Measurements from ENCODE around the gene GNAI2.
"Not testable (repeated sequence)": the region's sequence is repeated elsewhere in the genome, so short reads cannot be mapped to it uniquely, and the experiment has no call there.

GNAI2 gene

DNA sequence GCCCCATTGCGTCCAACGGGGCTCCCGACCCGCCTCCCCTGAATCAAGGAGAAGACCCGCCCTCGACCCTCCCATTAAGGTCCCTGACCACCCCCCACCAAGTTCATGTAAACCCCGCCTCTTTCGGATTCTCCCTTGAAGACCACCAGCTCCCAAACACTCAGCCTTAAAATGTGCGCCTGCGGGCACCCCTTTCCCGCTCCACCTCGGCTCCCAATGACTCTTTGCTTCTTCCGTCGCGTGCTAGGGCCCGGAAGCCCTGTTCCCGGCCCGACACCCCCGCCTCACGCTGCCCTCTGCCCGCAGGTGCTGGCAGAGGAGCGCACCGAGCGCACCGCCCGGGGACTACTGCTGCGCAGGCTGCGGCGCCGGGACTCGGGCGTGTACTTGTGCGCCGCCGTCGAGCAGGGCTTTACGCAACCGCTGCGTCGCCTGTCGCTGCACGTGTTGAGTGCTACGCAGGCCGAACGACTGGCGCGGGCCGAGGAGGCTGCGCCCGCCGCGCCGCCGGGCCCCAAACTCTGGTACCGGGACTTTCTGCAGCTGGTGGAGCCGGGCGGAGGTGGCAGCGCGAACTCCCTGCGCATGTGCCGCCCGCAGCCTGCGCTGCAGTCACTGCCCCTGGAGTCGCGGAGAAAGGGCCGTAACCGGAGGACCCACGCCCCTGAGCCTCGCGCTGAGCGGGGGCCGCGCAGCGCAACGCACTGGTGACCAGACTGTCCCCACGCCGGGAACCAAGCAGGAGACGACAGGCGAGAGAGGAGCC is 40.2 kb downstream of the GNAI2 start:
- TF ChIP-seq, protein P1, sequence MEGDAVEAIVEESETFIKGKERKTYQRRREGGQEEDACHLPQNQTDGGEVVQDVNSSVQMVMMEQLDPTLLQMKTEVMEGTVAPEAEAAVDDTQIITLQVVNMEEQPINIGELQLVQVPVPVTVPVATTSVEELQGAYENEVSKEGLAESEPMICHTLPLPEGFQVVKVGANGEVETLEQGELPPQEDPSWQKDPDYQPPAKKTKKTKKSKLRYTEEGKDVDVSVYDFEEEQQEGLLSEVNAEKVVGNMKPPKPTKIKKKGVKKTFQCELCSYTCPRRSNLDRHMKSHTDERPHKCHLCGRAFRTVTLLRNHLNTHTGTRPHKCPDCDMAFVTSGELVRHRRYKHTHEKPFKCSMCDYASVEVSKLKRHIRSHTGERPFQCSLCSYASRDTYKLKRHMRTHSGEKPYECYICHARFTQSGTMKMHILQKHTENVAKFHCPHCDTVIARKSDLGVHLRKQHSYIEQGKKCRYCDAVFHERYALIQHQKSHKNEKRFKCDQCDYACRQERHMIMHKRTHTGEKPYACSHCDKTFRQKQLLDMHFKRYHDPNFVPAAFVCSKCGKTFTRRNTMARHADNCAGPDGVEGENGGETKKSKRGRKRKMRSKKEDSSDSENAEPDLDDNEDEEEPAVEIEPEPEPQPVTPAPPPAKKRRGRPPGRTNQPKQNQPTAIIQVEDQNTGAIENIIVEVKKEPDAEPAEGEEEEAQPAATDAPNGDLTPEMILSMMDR (IDR thresholded peaks at IDR 0.05; ENCODE audit: extremely low read depth, missing control alignments): no peak
- peak; percentile 25 for DNase-seq (ENCODE audit: low spot score)

DNA sequence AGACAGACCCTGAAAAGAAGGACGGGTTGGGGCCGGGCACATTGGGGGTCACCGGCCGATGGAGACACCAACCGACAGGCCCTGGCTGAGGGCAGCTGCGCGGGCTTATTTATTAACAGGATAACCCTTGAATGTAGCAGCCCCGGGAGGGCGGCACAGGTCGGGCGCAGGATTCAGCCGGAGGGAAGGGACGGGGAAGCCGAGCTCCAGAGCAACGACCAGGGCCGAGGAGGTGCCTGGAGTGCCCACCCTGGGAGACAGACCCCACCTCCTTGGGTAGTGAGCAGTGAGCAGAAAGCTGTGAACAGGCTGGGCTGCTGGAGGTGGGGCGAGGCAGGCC is 40.7 kb downstream of the GNAI2 start:
- no peak for DNase-seq (ENCODE audit: low spot score)
- TF ChIP-seq, protein P1 (IDR thresholded peaks at IDR 0.05; ENCODE audit: extremely low read depth, missing control alignments): no peak

DNA sequence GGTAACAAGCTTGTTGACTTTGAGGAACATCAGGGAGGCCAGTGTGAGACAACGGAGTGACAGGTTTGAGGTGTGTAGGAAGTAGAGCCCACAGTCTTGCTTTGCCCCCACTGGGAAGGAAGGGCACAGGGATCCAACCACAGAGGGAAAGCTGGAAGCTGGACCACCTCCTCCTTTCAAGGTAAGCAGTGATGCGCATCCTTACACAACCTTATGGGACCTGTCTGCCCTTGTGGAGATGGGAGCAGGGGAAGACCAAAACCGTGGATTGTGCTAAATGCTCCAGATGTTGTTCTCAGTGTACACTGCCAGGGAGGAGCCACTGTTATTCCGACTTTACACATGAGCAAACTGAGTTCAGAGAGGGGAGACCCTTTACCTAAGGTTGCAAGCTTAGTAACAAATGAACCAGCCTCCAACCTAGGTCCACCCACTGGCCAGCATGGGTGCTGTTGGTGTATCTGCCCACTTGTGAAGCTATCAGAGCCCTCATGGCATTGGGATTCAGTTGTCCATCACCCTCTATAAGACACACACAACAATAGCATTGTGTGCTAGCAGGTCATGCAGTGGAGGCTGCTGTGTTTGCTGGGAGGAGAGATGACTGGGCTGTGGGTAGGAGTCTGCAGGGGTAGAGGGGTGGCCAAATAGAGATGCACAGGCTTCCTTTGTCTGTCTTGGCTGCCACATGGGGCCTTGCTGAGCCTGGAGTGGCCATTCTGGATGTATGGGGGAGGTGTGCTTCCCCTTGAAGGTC is 42.3 kb downstream of the GNAI2 start:
- TF ChIP-seq, protein P1 (IDR thresholded peaks at IDR 0.05; ENCODE audit: extremely low read depth, missing control alignments): no peak
- DNase-seq (ENCODE audit: low spot score): no peak

DNA sequence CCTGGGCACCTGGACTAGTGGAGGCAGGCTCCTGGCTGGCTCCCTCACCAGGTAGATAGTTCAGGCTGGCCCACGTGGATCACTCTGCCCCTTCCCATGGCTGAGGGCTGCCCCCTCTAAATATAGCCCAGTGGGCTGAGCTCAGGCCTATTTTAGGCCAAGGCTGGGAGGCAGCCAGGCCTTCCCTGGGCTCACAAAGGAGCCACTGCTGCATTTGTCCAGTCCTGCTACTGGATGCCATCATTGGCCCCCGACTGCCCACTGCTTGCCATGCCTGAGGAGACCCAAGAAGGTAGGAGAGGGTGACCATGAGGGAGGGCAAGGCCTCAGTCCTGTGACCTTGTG is 42.8 kb downstream of the GNAI2 start, which contains the start of gene LSMEM2:
LSMEM2 (plus strand) TSS at position 208 of the 345 bp plus-strand sequence; CDS start at position 235, 27 bp downstream.
- no peak for DNase-seq (ENCODE audit: low spot score)
- TF ChIP-seq, protein P1 (IDR thresholded peaks at IDR 0.05; ENCODE audit: extremely low read depth, missing control alignments): no peak

DNA sequence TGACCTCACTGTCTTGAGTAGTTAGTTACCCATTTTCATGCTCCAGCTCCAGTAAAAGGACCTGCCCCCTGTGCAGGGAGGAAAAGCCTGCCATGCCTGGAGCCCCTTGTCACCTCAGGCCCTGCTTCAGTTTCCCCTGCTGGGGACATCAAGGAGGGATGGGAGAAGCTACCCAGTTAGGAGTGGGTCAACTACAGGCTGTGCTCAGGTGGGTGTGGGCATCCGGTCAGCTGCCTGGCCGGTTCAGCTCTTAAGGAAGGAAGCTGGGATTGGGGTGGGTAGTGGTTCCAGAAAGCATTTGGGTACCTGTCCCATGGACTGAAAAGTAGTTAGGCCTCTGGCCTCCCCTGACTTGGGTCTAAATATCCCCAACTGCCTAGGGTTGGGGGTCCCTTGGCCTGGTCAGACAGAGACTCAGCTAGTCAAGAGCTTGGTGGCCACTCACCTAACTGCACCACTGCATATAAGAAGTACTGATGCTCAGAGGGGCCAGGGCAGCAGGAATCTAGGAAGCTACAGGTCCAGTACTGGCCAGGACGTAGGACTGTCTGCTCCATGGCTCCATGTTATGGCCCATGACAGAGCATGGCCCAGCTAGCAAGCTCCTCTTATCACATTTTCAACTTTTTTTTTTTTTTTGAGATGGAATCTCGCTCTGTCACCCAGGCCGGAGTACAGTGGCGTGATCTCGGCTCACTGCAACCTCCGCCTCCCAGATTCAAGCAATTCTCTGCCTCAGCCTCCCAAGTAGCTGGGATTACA is 43.4 kb downstream of the GNAI2 start:
- no peak for DNase-seq (ENCODE audit: low spot score)
- TF ChIP-seq, protein P1 (IDR thresholded peaks at IDR 0.05; ENCODE audit: extremely low read depth, missing control alignments): no peak

DNA sequence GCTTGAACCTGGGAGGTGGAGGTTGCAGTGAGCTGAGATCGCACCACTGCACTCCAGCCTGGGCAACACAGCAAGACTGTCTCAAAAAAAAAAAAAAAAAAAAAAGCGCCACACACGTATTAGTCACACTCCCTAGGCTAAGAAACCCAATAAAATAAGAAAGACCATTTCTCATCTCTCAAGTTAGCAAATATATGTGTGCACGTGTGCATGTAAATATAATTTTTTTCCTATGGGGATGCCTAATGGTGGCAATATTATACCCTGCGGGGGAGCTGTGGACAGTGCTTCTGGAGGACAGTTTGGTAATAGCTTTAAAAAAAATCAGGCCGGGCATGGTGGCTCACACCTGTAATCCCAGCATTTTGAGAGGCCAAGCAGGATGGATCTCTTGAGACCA is 48.1 kb downstream of the GNAI2 start:
- not testable (repeated sequence) for DNase-seq (ENCODE audit: low spot score)

DNA sequence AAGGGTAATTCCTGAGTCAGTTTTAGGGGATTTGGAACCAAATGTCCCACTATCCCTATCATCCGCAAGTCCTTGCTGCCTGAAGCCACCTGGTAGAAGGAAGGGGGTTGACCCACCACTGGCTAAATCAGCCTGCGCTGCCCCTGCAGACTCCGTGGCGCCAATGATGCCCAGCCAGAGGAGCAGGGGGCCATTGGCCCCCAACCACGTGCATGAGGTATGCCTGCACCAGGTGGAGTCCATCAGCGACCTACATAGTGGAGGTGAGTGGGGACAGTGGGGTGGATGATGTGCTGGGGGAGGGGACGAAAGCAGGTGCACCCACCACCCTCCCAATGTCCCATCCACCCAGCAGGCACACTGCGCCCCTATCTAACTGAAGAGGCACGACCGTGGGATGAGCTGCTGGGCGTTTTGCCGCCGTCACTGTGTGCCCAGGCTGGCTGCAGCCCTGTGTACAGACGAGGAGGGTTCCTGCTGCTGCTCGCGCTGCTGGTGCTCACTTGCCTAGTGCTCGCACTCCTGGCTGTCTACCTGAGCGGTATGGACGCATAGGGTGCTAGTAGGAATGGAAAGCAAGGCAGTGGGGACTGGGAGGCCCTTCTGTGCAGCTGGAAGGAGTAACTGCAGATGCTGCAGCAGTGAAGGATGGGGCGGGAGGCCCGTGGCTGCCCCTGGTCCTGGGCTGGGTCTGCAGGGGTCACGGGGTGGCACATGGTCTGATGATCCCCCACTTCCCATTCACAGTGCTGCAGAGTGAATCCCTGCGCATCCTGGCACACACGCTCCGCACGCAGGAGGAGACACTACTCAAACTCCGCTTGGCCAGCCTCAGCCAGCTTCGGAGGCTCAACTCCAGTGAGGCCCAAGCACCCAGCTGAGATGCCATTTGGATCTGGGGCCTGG is 50.6 kb downstream of the GNAI2 start:
- TF ChIP-seq, protein P1 (IDR thresholded peaks at IDR 0.05; ENCODE audit: extremely low read depth, missing control alignments): no peak

More for the DNA sequence above, 50.6 kb downstream of the GNAI2 start:
- no peak for DNase-seq (ENCODE audit: low spot score)
